ENCODE data around the gene SOSTDC1.

Gene SOSTDC1

GRCh38 chr7:16421333-16422102, 44.0 kb downstream of the SOSTDC1 start, which contains the start of gene CRPPA:
Gene CRPPA (minus strand): TSS chr7:16421538. CDS start chr7:16421322, 216 bp downstream.
- H3K36me3 ChIP-seq (ENCODE audit: insufficient read depth, low read length): no peaks in the 10 kb centered on the region
- no peaks in the 10 kb centered on the region for H3K27me3 ChIP-seq (ENCODE audit: insufficient read depth, low read length)
- H3K9me3 ChIP-seq (ENCODE audit: low read length): peaks cover 6% of the 10 kb centered on the region
- H3K4me1 ChIP-seq (ENCODE audit: insufficient read depth, low read length): no peaks in the 10 kb centered on the region
- H2AFZ ChIP-seq (ENCODE audit: low read depth, low read length): no peak within 1 kb of the TSS
- no peak within 1 kb of the TSS for H3K4me3 ChIP-seq (ENCODE audit: low read length)

GRCh38 chr7:16420649-16421332, 44.7 kb downstream of the SOSTDC1 start:
- Histone ChIP-seq H3K9me3 (ENCODE audit: low read length) (peaks cover 6% of the 10 kb centered on the region), H3K4me3 (ENCODE audit: low read length) (no peak overlapping the region), H3K27me3 (ENCODE audit: insufficient read depth, low read length) (no peaks in the 10 kb centered on the region), H2AFZ (ENCODE audit: low read depth, low read length) (no peak overlapping the region), H3K36me3 (ENCODE audit: insufficient read depth, low read length) (no peaks in the 10 kb centered on the region), H3K4me1 (ENCODE audit: insufficient read depth, low read length) (no peaks in the 10 kb centered on the region)

- Histone ChIP-seq H3K4me1 (ENCODE audit: insufficient read depth, low read length) (no peaks in the 10 kb centered on the region), H3K4me3 (ENCODE audit: low read length) (no peak overlapping the region), H3K9me3 (ENCODE audit: low read length) (peaks cover 6% of the 10 kb centered on the region), H3K27me3 (ENCODE audit: insufficient read depth, low read length) (no peaks in the 10 kb centered on the region), H2AFZ (ENCODE audit: low read depth, low read length) (no peak overlapping the region), H3K36me3 (ENCODE audit: insufficient read depth, low read length) (no peaks in the 10 kb centered on the region)
These were observed 45.2 kb downstream of the SOSTDC1 start for GRCh38 chr7:16420329-16420648.

- H3K36me3 ChIP-seq (ENCODE audit: insufficient read depth, low read length): no peaks in the 10 kb centered on the region
- no peak overlapping the region for H3K4me3 ChIP-seq (ENCODE audit: low read length)
- peaks cover 6% of the 10 kb centered on the region for H3K9me3 ChIP-seq (ENCODE audit: low read length)
- H3K27me3 ChIP-seq (ENCODE audit: insufficient read depth, low read length): no peaks in the 10 kb centered on the region
- H2AFZ ChIP-seq (ENCODE audit: low read depth, low read length): no peak overlapping the region
- H3K4me1 ChIP-seq (ENCODE audit: insufficient read depth, low read length): no peaks in the 10 kb centered on the region
These were observed 45.7 kb downstream of the SOSTDC1 start for GRCh38 chr7:16419859-16420258.

DNA sequence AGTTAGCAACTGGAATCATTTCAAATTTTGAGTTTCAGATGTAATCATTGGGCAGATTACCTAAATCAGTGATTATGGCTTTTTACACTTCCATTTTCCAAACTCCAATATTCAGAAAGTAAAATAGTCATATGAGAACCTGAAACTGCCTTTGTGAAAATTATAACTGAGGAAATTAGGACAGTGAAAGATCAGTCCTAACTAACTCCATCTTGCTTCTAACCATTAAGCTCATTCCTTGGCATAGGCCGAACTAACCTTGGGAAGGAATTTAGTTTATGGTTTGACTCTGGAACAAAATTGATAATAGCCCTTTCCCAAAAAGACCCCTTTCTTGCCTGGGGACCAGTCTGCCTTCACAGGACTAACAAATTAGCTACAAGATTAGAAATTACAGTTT, 46.4 kb downstream of the SOSTDC1 start:
- Histone ChIP-seq H3K27me3 (ENCODE audit: insufficient read depth, low read length) (no peaks in the 10 kb centered on the region), H3K9me3 (ENCODE audit: low read length) (peaks cover 6% of the 10 kb centered on the region), H3K36me3 (ENCODE audit: insufficient read depth, low read length) (no peaks in the 10 kb centered on the region), H3K4me1 (ENCODE audit: insufficient read depth, low read length) (no peaks in the 10 kb centered on the region), H3K4me3 (ENCODE audit: low read length) (no peak overlapping the region), H2AFZ (ENCODE audit: low read depth, low read length) (no peak overlapping the region)

DNA sequence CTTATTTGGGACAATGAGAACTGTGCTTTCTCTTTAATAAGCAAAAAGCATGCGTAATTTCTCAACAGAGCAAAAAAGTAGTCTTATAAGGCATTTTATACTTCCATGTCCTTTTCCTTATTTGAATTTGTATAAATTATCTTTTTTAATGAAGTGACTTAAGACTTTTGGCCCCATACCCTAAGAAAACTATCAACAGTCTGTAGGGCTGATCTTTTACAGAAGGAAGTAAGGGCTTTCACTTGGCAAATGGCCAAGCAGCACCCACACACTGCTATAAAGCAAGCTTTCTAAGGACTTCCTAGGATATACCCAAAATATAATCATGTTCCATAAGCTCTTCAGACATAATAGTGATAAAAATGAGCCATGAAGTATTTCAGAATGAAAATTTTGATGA, 47.6 kb downstream of the SOSTDC1 start:
- no peaks in the 10 kb centered on the region for H3K36me3 ChIP-seq (ENCODE audit: insufficient read depth, low read length)
- H3K4me3 ChIP-seq (ENCODE audit: low read length): no peak overlapping the region
- no peaks in the 10 kb centered on the region for H3K4me1 ChIP-seq (ENCODE audit: insufficient read depth, low read length)
- peaks cover 6% of the 10 kb centered on the region for H3K9me3 ChIP-seq (ENCODE audit: low read length)
- H2AFZ ChIP-seq (ENCODE audit: low read depth, low read length): no peak overlapping the region
- H3K27me3 ChIP-seq (ENCODE audit: insufficient read depth, low read length): no peaks in the 10 kb centered on the region

DNA sequence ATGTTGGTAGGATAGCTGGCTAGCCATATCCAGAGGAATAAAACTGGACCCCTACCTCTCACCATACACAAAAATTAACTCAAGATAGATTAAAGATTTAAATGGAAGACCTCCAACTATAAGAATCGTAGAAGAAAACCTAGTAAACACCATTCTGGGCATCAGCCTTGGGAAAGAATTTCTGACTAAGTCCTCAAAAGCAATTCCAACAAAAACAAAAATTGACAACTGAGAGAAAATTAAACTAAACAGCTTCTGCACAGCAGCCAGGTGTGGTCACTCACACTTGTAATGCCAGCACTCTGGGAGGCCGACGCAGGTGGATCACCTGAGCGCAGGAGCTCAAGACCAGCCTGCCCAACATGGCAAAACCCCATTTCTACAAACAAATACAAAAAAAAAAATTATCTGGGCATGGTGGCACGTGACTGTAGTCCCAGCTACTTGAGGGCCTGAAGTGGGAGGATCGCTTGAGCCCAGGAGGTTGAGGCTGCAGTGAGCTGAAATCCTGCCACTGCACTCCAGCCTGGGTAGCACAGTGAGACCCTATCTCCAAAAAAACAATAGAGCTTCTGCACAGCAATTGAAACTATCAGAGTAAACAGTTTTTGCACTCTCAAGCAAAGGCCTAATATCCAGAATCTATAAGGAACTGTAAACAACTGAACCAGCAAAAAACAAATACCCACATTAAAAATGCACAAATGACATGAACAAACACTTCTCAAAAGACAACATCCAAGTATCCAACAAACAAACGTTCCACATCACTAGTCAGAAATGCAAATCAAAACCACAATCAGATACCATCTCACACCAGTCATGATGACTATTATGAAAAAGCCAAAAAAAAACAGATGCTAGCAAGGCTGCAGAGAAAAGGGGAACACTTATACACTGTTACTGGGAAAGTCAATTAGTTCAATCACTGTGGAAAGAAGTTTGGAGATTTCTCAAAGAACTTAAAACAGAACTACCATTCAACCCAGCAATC, 49.0 kb downstream of the SOSTDC1 start:
- Histone ChIP-seq H3K36me3 (ENCODE audit: insufficient read depth, low read length) (no peaks in the 10 kb centered on the region), H3K9me3 (ENCODE audit: low read length) (peaks cover 6% of the 10 kb centered on the region), H3K27me3 (ENCODE audit: insufficient read depth, low read length) (no peaks in the 10 kb centered on the region), H2AFZ (ENCODE audit: low read depth, low read length) (no peak overlapping the region), H3K4me1 (ENCODE audit: insufficient read depth, low read length) (no peaks in the 10 kb centered on the region), H3K4me3 (ENCODE audit: low read length) (no peak overlapping the region)

DNA sequence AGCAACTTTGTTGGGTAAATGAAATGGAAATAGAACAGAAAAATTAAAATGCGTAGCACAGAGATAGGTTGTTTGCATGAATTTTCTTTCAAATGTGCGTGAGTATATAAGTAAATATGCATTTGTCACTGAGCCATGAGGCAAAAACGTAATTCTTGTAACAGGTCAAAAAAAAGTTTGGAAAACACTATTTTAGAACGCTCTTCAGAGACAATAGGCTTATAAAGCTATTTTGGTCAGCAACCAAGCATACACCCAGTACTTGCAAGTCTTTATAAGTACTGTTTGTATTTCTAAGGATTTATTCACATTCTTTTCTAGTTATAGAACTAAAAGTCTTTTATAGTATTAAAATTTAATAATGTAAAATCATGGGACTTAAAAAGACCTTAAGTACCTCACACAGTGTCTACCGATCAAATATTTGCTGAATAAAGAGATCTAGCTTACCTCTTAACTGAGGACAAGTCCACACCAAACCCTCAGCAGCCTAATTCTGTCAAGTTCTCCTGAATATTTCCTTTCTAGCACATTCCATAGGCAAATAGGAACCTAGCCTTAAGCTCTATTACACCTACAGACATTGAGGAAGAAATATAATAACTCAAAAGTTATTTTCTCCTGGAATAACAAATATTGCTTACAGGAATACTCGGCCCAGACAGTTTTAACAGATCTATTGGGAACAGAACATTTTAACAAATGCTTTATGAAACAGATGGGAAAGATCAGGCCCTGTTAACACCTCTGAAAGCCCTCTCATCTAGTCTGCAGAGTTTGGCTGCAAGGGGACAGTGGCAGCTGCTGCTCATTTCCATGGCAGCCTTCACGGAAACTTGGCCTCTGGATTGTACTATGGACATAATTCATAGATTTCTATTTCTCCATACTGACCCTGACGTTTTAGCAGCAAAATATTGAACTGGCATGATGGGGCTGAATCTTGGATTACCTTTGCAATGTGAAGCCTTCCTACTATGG, 53.0 kb downstream of the SOSTDC1 start:
- no peaks in the 10 kb centered on the region for H3K27me3 ChIP-seq (ENCODE audit: insufficient read depth, low read length)
- no peaks in the 10 kb centered on the region for H3K36me3 ChIP-seq (ENCODE audit: insufficient read depth, low read length)
- H3K4me3 ChIP-seq (ENCODE audit: low read length): no peak overlapping the region
- no peak overlapping the region for H2AFZ ChIP-seq (ENCODE audit: low read depth, low read length)
- no peaks in the 10 kb centered on the region for H3K4me1 ChIP-seq (ENCODE audit: insufficient read depth, low read length)
- H3K9me3 ChIP-seq (ENCODE audit: low read length): no peaks in the 10 kb centered on the region
